H1 (cell line): ENCODE results near the gene HMHB1. TPM values are rescaled to one million over a fixed set of nuclear protein-coding genes. Genes with fewer than 3 reads are reported as not detected.

Experiments
- CEBPB ChIP-seq: IDR thresholded peaks from 2 replicates; pipeline ENCODE4 v1.6.1; 2012; ENCODE audit warnings: low read depth, low read length
- EP300 ChIP-seq, 2 experiments: IDR thresholded peaks; 1 replicate in 1 of 2; 2 replicates in 1 of 2; pipeline ENCODE4 v1.6.1; 2011 to 2012; ENCODE audit warnings: low read depth in 2 of 2, low read length in 2 of 2, mild to moderate bottlenecking in 2 of 2, borderline replicate concordance in 1 of 2, inconsistent platforms in 1 of 2, moderate library complexity in 1 of 2
- JUN ChIP-seq: IDR thresholded peaks from 2 replicates; pipeline ENCODE4 v1.6.1; 2011; ENCODE audit warnings: low read depth, mild to moderate bottlenecking, improper control_type of control experiment, low read length
- ZNF274 ChIP-seq: IDR thresholded peaks from 2 replicates; pipeline ENCODE4 v1.7.0; 2012; ENCODE audit warnings: low read length, borderline replicate concordance; ENCODE audit errors: extremely low read depth
- polyA plus RNA-seq, 7 experiments: library from polyadenylated mRNA; depleted of rRNA in 3 of 7; stranded (reverse) in 5 of 7; unstranded in 2 of 7; fragments of >200 nt in 5 of 7; fragments of 200-250 nt in 2 of 7; gene quantifications; 1 replicate in 5 of 7; 2 replicates in 1 of 7; 4 replicates in 1 of 7; pipeline versions ENCODE4 v1.2.1 to v1.2.3, GENCODE V29; 2011 to 2013; ENCODE audit warnings: missing spikeins in 2 of 7, mixed read lengths in 2 of 7
- total RNA-seq: library from RNA; stranded (reverse); fragmentation: NEBNext Ultra II Directional; extraction: Animal tissue kit (Norgen Biotek cat#: 25700); gene quantifications from 2 replicates; pipeline ENCODE4 v1.2.1, GENCODE V29; 2021
- TF ChIP-seq, protein P1 (sequence below): IDR thresholded peaks from 2 replicates; pipeline ENCODE4 v1.6.1; 2012; ENCODE audit warnings: low read length, inconsistent platforms

Gene HMHB1
- total and polyA plus RNA-seq, 2 of the 8 experiments (the other 6 are each of a cell fraction or from before 2014, with no cell fraction given) = not detected

DNA sequence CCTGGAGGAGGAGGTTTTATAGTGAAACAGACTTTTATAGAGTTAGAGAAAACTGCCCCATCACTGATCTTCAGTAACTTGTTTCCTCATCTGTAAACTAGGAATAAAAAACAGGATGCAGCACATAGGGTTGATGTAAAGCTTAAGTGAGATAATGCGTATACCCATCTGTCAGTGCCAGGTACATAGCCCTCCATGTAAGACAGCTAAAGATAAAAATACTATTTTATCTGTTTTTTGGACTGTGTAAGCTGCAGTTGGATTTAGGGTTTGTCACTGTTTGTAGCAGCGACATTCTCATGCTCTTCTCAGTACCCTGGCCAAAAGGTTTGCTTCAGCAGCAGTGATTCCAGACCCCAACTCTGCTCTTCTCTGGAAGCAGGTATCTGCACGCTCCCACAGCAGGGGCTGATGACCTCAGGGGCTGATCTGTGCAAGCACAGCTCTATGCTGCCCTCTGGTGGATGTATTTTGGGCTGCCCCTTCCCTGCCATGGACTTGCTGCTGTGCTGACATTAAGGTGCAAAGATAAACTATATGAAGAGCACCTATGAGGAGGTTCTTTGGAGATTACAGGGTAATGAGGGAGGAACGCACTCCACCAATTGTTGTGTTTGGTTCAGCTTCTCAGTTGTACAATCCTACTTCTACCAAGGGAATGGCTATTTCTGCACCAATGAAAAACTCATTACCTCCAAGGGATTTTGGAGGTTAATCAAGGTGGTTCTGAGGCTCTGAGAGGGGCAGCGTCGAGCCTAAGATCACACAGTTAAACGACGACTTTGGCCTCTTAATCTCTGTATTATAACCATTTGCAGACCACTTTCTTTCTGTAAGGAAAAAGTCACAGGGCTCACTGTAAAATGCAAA lies 13.1 kb downstream of the HMHB1 start (continued):
- TF ChIP-seq EP300 (IDR thresholded peaks at IDR 0.05; ENCODE audit: borderline replicate concordance in 1 of 2, low read depth in 2 of 2, low read length in 2 of 2) (no peak), CEBPB (no peak), JUN (0 out of 2 replicates have a peak, but pooled peaks have one; percentile 27), ZNF274 (no peak)
- TF ChIP-seq, protein P1, sequence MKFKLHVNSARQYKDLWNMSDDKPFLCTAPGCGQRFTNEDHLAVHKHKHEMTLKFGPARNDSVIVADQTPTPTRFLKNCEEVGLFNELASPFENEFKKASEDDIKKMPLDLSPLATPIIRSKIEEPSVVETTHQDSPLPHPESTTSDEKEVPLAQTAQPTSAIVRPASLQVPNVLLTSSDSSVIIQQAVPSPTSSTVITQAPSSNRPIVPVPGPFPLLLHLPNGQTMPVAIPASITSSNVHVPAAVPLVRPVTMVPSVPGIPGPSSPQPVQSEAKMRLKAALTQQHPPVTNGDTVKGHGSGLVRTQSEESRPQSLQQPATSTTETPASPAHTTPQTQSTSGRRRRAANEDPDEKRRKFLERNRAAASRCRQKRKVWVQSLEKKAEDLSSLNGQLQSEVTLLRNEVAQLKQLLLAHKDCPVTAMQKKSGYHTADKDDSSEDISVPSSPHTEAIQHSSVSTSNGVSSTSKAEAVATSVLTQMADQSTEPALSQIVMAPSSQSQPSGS = peak; percentile 36; the same call in 1 of the 2 replicates
